ENCODE measurements around the gene CHRNA9. TPM values are rescaled to one million over a fixed set of nuclear protein-coding genes. Genes with fewer than 3 reads are reported as not detected.

The CHRNA9 gene
- total and polyA plus RNA-seq, 3 experiments from 2014 or later = 0.11 to 0.14 TPM; not detected in 1

DNA sequence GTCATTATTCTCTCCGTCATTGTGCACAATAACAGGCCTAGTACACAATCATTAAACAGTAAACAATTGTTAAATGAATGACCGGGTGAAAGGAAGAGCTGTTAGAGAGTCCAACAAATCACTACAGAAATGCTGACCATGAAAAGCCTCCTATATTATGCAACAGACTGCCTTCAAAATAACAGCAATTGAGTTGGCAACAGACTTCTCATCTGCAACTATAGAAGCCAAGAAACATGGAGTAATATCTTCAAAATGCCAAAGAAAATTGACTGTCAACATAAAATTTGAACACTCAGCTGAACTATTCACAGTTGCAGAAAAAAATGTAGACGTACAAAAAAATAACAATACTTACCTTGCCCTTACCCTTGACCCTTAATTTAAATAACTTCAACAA is 26.2 kb downstream of the CHRNA9 start:
- Mint-ChIP-seq H3K36me3 (peaks cover 0 to 6% (median 2%) of the 10 kb centered on the region in 3 donors), H3K27me3 (peaks cover 7 to 22% of the 10 kb centered on the region in 2 donors), H3K4me3 (no peak overlapping the region), H3K9me3 (peaks cover 0 to 5% (median 2%) of the 10 kb centered on the region in 5 donors), H3K4me1 (no peaks in the 10 kb centered on the region), H3K27ac (no peak overlapping the region)
- Histone ChIP-seq H3K4me1 (ENCODE audit: insufficient read depth, low read length) (no peaks in the 10 kb centered on the region), H3K4me3 (ENCODE audit: low read length) (no peak overlapping the region), H3K9me3 (ENCODE audit: low read length) (no peaks in the 10 kb centered on the region), H3K27ac (ENCODE audit: low read depth, low read length) (no peak overlapping the region), H3K36me3 (ENCODE audit: insufficient read depth, low read length) (no peaks in the 10 kb centered on the region), H3K27me3 (ENCODE audit: insufficient read depth, low read length, poor library complexity, severe bottlenecking) (no peaks in the 10 kb centered on the region)
- ChIA-PET CTCF (no interaction called here), POLR2A (interaction anchor here (0.6 kb wide), 1 partner anchor 277 kb away, joined by 7 read pairs; no protein-coding TSS in a partner anchor)
- DNase-seq = no peak

DNA sequence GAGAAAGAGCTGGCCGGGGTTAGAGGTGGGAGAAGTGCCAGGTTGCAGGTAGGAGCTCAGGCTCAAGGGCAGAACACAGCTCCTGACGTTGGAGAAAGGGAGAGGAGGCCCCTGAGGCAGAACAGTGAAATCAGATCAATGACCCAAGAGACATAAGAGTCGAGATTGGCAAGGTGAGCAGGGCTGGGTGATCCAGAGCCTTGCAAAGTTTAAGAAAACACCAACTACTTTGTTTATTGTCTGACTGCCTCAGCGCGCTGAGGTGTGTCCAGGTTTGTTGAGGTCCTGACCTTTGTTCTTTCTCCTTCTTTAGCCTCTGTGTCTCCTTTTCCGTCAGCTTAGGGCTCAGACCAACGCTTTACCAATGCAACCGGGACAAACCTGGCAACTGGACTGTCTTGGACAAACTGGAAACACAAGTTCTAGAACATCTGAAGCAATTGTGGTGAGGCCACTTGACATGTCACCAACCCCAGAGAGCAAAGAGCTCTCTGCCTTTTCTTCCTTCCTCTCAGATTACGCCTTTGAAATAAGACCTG is 28.3 kb downstream of the CHRNA9 start:
- H3K4me1 ChIP-seq (ENCODE audit: insufficient read depth, low read length) = no peaks in the 10 kb centered on the region
- ChIA-PET CTCF (no interaction called here), POLR2A (no interaction called here)
- no peaks in the 10 kb centered on the region for H3K27me3 ChIP-seq (ENCODE audit: insufficient read depth, low read length, poor library complexity, severe bottlenecking)
- H3K36me3 ChIP-seq (ENCODE audit: insufficient read depth, low read length) = no peaks in the 10 kb centered on the region
- H3K27ac Mint-ChIP-seq = no peak overlapping the region
- H3K4me3 ChIP-seq (ENCODE audit: low read length) = no peak overlapping the region
- H3K9me3 Mint-ChIP-seq = peaks cover 0 to 5% (median 2%) of the 10 kb centered on the region in 5 donors
- DNase-seq = no peak
- H3K27ac ChIP-seq (ENCODE audit: low read depth, low read length) = no peak overlapping the region
- H3K4me1 Mint-ChIP-seq = no peaks in the 10 kb centered on the region
- peaks cover 0 to 6% (median 2%) of the 10 kb centered on the region in 3 donors for H3K36me3 Mint-ChIP-seq
- H3K4me3 Mint-ChIP-seq = no peak overlapping the region
- H3K9me3 ChIP-seq (ENCODE audit: low read length) = no peaks in the 10 kb centered on the region
- H3K27me3 Mint-ChIP-seq = peaks cover 0 to 12% of the 10 kb centered on the region in 2 donors

DNA sequence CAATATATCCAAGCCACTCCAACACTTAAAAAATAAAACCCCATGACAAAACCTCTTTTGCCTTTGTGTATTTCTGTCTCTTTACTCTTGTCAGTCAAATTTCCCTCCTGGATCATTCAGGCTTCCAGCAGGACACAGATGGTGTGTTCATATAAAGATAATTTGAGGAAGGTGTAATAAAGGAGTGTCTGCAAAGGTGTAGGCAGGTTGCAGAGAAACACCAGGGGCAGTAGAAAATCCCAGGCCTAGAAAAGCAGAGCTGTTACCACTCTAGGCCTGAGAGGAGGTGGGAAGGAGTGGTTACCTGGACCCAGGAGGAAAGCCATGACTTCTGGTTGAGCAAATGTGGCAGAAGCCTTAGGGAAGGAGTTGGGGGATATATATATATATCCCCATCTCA is 28.8 kb downstream of the CHRNA9 start:
- Histone ChIP-seq H3K9me3 (ENCODE audit: low read length) (no peaks in the 10 kb centered on the region), H3K4me1 (ENCODE audit: insufficient read depth, low read length) (no peaks in the 10 kb centered on the region), H3K27me3 (ENCODE audit: insufficient read depth, low read length, poor library complexity, severe bottlenecking) (no peaks in the 10 kb centered on the region), H3K36me3 (ENCODE audit: insufficient read depth, low read length) (no peaks in the 10 kb centered on the region), H3K27ac (ENCODE audit: low read depth, low read length) (no peak overlapping the region), H3K4me3 (ENCODE audit: low read length) (no peak overlapping the region)
- POLR2A ChIA-PET = no interaction called here
- Mint-ChIP-seq H3K4me3 (no peak overlapping the region), H3K4me1 (no peaks in the 10 kb centered on the region), H3K36me3 (peaks cover 0 to 6% (median 2%) of the 10 kb centered on the region in 3 donors), H3K27me3 (peaks cover 0 to 12% of the 10 kb centered on the region in 2 donors), H3K9me3 (peaks cover 0 to 5% (median 2%) of the 10 kb centered on the region in 5 donors), H3K27ac (no peak overlapping the region)
- CTCF ChIA-PET = no interaction called here
- DNase-seq = no peak

DNA sequence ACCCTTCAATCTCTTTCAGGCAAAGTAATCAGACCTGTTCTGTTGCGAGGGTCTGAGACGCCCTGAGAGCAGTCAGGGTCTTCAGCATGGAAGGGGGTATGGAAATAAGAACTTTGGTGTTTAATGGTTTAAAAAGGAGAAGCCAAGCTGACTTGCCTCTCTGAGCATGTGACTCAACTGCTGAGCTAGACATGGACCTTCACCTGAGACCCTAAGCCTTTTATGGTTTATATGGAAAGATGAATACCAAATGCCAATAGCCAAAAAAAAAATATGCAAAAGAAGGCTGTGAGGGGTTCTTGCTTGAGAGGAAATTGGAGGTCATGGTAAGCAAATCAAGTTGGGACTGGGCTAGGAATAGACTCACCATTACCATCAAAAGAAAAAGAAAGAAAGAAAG is 30.6 kb downstream of the CHRNA9 start:
- no peak overlapping the region for H3K4me3 Mint-ChIP-seq
- H3K36me3 Mint-ChIP-seq = peaks cover 0 to 6% (median 2%) of the 10 kb centered on the region in 3 donors
- ChIA-PET CTCF (no interaction called here), POLR2A (no interaction called here)
- Histone ChIP-seq H3K27ac (ENCODE audit: low read depth, low read length) (no peak overlapping the region), H3K36me3 (ENCODE audit: insufficient read depth, low read length) (no peaks in the 10 kb centered on the region), H3K9me3 (ENCODE audit: low read length) (no peaks in the 10 kb centered on the region), H3K27me3 (ENCODE audit: insufficient read depth, low read length, poor library complexity, severe bottlenecking) (no peaks in the 10 kb centered on the region), H3K4me1 (ENCODE audit: insufficient read depth, low read length) (no peaks in the 10 kb centered on the region), H3K4me3 (ENCODE audit: low read length) (no peak overlapping the region)
- peaks cover 0 to 5% (median 2%) of the 10 kb centered on the region in 5 donors for H3K9me3 Mint-ChIP-seq
- H3K27me3 Mint-ChIP-seq = peaks cover 0 to 12% of the 10 kb centered on the region in 2 donors
- no peak overlapping the region for H3K27ac Mint-ChIP-seq
- DNase-seq = no peak
- H3K4me1 Mint-ChIP-seq = no peaks in the 10 kb centered on the region

DNA sequence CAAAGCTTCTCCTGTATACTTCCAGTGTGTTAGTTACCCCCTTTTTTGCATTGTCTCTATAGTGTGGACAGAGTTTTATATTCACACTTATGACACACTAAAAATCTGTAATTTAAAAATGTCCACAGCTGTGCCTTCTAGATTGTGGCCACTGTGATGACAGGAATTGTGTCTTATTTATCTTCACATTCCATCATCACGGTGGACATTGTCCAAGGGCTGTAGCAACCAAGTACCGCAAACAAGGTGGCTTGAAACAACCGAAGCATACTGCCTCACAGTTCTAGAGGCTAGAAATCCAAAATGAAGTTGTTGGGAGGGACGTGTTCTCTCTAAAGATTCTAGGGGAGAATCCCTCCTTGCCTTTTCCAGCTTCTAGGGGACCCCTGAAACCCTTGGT is 32.3 kb downstream of the CHRNA9 start:
- ChIA-PET POLR2A (no interaction called here), CTCF (no interaction called here)
- Histone ChIP-seq H3K4me3 (ENCODE audit: low read length) (no peak overlapping the region), H3K9me3 (ENCODE audit: low read length) (no peaks in the 10 kb centered on the region), H3K36me3 (ENCODE audit: insufficient read depth, low read length) (no peaks in the 10 kb centered on the region), H3K27ac (ENCODE audit: low read depth, low read length) (no peak overlapping the region), H3K27me3 (ENCODE audit: insufficient read depth, low read length, poor library complexity, severe bottlenecking) (no peaks in the 10 kb centered on the region), H3K4me1 (ENCODE audit: insufficient read depth, low read length) (no peaks in the 10 kb centered on the region)
- no peak for DNase-seq
- H3K4me3 Mint-ChIP-seq = no peak overlapping the region
- peaks cover 0 to 7% of the 10 kb centered on the region in 2 donors for H3K27me3 Mint-ChIP-seq
- H3K9me3 Mint-ChIP-seq = no peaks in the 10 kb centered on the region
- H3K4me1 Mint-ChIP-seq = no peaks in the 10 kb centered on the region
- H3K27ac Mint-ChIP-seq = no peak overlapping the region
- H3K36me3 Mint-ChIP-seq = peaks cover 0 to 2% (median 0%) of the 10 kb centered on the region in 3 donors

DNA sequence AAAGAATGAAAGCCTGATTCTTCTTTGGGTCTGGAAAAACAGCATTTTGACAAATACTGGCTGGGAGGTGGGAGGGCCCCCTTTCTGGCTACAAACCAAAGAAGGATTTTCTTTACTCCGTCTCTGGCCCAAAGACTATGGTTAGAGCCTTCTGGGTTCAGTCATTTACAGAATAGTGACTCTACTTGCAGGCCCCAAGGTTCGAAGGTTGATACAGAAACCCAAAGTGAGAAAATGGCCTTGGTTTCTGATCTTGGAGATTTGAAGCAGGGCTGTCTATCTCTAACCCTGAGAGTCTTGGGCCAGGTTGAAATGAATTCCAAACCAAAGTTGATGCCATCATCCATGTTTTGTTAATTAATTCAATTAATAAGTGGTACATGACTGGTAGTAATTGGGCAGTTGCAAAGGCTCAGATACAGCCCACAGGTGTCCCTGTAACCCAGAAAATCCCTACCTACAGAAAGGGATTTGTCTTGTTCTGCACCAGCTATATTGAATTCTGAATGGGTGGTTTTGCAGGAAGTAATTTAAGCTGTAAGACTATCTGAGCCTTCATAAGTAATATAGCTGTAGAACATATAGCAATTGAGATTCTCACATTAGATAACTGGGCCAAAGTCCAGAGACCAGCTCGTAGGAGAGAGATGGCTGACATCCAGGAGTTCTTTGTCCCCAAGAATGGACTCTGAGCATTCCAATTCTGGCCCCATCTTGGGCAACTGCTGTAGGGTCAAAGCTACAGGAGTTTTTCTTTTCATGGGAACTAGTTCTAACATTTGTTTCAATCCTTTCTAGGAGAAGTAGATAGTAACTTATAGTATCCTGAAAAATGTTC is 34.5 kb downstream of the CHRNA9 start:
- Histone ChIP-seq H3K4me1 (ENCODE audit: insufficient read depth, low read length) (no peaks in the 10 kb centered on the region), H3K36me3 (ENCODE audit: insufficient read depth, low read length) (no peaks in the 10 kb centered on the region), H3K4me3 (ENCODE audit: low read length) (no peak overlapping the region), H3K9me3 (ENCODE audit: low read length) (no peaks in the 10 kb centered on the region), H3K27me3 (ENCODE audit: insufficient read depth, low read length, poor library complexity, severe bottlenecking) (no peaks in the 10 kb centered on the region), H3K27ac (ENCODE audit: low read depth, low read length) (no peak overlapping the region)
- H3K27ac Mint-ChIP-seq = no peak overlapping the region
- ChIA-PET POLR2A (no interaction called here), CTCF (no interaction called here)
- no peak for DNase-seq
- peaks cover 0 to 7% of the 10 kb centered on the region in 2 donors for H3K27me3 Mint-ChIP-seq
- no peaks in the 10 kb centered on the region for H3K4me1 Mint-ChIP-seq
- peaks cover 0 to 2% (median 0%) of the 10 kb centered on the region in 3 donors for H3K36me3 Mint-ChIP-seq
- H3K9me3 Mint-ChIP-seq = no peaks in the 10 kb centered on the region
- H3K4me3 Mint-ChIP-seq = no peak overlapping the region

DNA sequence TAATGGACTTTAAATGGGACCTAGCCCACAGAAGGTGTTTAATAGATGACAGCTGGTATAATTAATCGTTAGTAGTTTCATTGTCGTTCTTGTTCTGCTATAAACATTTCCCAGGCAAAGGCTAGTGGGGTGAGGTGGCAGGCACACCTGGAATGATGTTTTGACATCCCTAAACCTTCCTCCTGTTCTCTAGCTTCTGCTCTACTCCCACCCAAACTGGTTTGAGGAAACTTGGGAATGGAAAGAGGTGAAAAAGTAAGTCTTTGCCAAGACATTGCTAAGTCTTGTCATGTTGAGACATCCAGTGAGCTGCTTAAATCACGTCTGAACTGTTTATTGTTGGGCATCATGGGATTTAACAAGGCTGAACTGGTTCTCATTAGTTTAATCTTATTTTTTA is 37.5 kb downstream of the CHRNA9 start:
- ChIA-PET CTCF (no interaction called here), POLR2A (no interaction called here)
- H3K4me3 Mint-ChIP-seq = no peak overlapping the region
- no peaks in the 10 kb centered on the region for H3K36me3 Mint-ChIP-seq
- no peaks in the 10 kb centered on the region for H3K4me1 Mint-ChIP-seq
- H3K27me3 Mint-ChIP-seq = peaks cover 0 to 3% of the 10 kb centered on the region in 2 donors
- Histone ChIP-seq H3K4me1 (ENCODE audit: insufficient read depth, low read length) (no peaks in the 10 kb centered on the region), H3K9me3 (ENCODE audit: low read length) (no peaks in the 10 kb centered on the region), H3K27me3 (ENCODE audit: insufficient read depth, low read length, poor library complexity, severe bottlenecking) (no peaks in the 10 kb centered on the region), H3K4me3 (ENCODE audit: low read length) (no peak overlapping the region), H3K27ac (ENCODE audit: low read depth, low read length) (no peak overlapping the region), H3K36me3 (ENCODE audit: insufficient read depth, low read length) (no peaks in the 10 kb centered on the region)
- H3K27ac Mint-ChIP-seq = no peak overlapping the region
- no peak for DNase-seq
- no peaks in the 10 kb centered on the region for H3K9me3 Mint-ChIP-seq

DNA sequence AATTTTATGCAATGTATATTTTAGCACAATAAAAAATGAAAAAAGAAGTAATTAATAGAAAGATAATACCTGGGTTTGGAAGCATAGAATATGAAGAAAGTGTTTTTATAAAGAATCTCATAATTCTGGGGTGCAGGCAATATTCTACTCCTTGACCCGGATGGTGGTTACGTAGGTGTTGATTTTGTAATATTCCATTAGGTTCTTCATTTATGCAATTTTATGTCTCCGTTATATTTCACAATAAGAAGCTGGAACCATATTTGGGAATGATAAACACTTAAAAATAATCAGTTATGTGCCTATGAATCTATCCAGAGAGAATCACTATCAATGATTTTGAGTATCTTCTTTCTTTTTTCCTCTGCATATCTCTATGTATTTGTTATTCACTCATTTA is 38.5 kb downstream of the CHRNA9 start:
- Mint-ChIP-seq H3K4me1 (no peaks in the 10 kb centered on the region), H3K9me3 (no peaks in the 10 kb centered on the region), H3K4me3 (no peak overlapping the region), H3K36me3 (no peaks in the 10 kb centered on the region), H3K27me3 (peaks cover under 1 to 4% of the 10 kb centered on the region in 2 donors), H3K27ac (no peak overlapping the region)
- Histone ChIP-seq H3K4me1 (ENCODE audit: insufficient read depth, low read length) (no peaks in the 10 kb centered on the region), H3K4me3 (ENCODE audit: low read length) (no peak overlapping the region), H3K36me3 (ENCODE audit: insufficient read depth, low read length) (no peaks in the 10 kb centered on the region), H3K9me3 (ENCODE audit: low read length) (no peaks in the 10 kb centered on the region), H3K27ac (ENCODE audit: low read depth, low read length) (no peak overlapping the region), H3K27me3 (ENCODE audit: insufficient read depth, low read length, poor library complexity, severe bottlenecking) (no peaks in the 10 kb centered on the region)
- no peak for DNase-seq
- ChIA-PET CTCF (no interaction called here), POLR2A (no interaction called here)

All from CD8-positive, alpha-beta memory T cell (primary cell).